Stimulated activated CD8-positive, alpha-beta memory T cell treated with anti-CD3 and anti-CD28 coated beads, Interleukin-4, amount 100 ng/mL, for 1 hour (primary cell): ENCODE results near the gene ADAMTS15.

ENCODE experiments used
- DNase-seq, 2 donors: peaks; one replicate each; pipeline ENCODE4 v3.0.0-alpha.2; 2020; ENCODE audit warnings: low read depth in 2 of 2, low spot score in 1 of 2

ADAMTS15 gene

DNA sequence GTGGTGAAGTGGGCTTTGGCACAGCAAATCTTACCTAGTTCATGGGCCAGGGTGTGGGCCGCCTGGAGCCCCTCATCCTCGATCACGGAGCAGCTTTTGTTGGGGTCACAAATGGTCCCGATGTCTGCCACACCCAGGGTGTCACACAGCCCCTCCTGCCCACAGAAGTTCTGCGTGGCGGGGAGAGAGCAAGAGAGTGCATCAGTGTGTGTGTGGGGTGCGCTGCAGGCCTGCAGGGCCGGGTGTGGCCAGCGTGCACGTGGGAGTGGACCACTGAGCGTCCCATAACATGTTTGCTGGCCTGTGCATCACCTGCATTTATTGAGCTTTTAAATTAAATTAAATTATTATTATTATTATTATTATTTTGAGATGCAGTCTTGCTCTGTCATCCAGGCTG is 31.5 kb upstream of the ADAMTS15 start:
- DNase-seq = no peak

DNA sequence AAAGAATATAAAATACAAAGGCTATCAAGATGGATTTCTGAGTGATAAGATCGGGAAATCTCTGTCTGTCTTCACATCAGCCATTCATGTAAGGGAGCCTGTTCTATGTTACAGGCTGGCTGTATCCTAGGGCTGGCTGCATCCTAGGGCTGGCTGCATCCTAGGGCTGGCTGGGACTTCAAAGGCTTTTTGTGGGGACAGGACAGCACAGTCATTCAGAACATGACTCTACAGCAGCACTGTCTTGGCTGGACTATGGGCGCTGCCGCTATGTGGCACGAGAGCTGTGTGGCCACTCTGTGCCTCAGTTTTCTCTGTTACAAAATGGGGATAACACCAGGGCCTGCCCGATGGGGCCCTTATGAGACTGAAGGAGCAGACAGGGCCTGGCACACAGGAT is 30.2 kb upstream of the ADAMTS15 start:
- DNase-seq = no peak

DNA sequence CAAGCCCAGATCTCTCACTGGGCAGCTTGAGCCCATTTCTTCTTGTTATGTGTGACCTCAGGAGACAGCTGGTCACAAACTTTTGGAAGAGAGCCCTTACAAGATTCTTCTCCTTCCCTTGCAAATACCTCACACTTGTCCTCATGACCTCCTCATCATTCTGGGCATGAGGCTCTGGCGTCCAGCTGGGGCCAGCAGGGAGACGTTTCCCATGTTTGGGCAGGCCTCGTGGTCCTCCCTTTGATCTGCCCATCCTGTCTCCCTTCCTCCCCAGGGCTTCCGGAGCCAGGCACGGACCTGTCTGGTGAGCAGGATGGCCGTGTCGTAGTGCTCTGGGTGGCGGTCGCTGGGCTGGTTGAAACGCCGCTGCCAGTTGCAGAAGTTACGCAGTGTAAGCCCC is 29.7 kb upstream of the ADAMTS15 start:
- DNase-seq = no peak

DNA sequence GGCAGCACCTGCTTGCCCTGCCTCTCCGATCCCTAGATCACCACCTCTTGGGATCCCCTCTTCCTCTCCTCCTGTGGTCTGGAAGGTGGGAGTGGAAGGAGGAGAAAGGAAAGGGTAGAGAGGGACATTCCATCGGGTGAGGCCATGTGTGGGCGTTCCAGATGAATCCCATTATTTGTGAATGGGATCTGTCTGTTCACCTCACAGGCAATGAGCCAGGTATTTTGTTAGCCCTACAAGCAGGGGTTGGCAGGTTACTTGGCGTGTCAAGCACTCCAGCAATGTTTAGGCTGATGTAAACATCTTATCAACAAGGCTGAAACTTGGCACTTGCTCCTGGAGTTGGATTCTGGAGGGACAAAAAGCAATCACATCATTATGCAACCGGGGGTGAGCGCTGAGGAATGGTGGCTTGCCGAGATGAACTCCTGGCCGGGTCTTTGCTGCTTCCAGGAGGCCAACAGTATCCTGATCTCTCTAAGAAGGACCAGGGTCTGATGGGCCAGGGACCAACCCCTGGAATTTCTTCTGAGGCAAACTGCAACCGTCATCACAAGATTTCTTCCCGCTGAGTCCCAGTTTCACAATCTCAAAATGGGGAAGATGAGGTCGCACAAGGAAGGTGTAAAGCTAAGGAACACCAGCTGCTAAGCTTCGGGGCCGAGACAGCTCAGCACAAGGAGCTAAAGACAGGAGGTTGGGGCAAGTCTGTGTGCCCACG is 27.8 kb upstream of the ADAMTS15 start:
- no peak for DNase-seq

DNA sequence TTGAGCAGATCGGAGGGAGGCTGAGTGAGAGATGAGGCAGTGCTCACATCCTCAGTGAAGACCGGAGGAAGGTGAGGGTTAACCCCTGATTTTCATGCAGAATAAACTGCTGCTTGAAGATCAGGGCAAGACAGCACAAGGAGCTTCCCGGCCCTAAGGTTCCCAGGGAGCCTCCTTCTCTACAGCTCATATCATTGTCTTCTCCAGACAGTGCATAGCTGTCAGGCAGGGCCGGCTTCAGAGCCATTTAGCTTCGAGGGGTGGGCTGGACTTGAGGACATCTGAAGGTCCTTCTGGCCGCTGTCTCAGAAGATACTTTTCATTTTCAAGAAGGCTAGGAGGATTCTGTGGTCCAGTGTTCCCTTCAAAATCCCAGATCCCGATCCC is 27.3 kb upstream of the ADAMTS15 start:
- DNase-seq = no peak

DNA sequence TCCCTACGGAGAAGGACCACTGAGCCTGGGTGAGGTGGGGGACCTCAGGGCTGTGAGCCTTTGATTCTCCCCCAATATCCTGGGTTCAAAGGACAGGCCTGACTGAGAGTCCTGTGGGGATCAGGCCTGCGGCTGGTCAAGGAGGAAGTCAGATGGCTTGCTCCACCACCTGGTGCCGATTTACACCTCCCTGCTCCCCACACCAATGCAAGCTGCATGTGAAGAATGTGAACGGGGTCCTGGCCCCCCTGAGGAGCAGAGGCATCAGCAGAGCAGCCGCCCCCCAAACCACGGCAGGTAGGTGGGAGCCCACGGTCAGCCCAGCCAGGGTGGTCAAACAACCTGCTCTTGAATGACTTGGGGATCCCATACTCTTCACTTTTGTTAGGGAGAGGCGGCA is 26.7 kb upstream of the ADAMTS15 start:
- no peak for DNase-seq

DNA sequence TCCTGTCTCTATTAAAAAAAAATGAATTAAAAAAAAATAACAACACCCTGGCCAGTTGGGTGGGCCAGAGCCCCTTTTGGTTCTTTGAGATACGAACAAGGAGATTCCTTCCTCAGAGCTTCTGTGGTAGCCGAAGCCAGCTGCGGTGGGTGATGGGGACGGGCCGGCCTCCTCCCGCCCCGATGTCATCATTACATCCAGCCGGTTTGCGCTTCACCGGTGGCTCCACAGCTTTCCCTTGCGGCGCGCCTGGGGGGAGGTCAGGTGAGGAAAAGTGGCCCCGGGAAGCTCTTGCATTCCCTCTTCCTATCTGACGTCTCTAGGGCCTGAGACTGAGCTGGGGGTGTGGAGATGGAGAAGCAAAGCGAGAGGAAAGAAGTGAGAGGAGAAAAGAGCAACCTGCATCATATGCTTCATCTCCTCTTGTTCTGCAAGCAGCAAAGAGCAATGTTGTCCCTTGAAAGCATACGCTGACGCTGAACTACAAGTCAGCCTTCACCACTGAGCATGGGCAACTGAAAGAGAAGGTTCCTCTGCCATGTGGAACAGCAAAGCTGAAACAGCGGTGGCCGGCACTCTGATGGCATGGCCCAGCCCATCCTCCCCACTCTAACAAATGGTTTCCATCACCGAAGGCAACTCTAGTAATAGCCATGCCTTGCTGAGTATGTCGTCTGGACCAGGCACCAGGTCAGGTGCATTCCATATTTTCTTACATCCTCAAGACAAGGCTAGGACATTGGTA is 26.0 kb upstream of the ADAMTS15 start:
- no peak for DNase-seq

DNA sequence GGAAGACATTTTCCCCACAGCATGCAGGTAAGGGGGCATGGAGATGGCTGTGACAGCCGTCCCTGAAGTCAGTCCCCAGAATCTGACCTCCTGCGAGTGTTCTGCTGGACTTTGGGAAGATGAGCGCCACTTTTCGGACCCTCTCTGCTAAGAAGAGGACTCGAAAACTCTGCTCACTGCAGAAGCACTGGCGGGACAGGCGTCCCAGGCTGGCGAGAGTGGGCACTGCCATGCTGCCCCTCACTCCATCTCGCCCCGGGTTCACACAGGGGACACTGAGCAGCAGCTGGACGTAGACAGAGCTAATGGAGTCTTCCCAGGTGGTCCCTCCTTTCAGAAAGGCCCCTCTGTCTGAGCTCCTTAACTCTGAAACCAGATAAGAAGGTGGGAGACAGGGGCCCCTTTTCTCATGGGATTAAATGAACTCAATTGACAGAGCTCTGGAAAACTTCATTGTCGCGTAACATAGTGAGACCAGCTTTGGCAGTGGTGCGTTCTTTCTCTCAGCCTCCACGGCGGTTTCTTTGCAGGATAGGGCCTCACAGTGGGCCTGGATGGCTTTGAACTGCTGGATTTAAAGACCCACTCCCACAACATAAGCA is 24.8 kb upstream of the ADAMTS15 start:
- no peak for DNase-seq

DNA sequence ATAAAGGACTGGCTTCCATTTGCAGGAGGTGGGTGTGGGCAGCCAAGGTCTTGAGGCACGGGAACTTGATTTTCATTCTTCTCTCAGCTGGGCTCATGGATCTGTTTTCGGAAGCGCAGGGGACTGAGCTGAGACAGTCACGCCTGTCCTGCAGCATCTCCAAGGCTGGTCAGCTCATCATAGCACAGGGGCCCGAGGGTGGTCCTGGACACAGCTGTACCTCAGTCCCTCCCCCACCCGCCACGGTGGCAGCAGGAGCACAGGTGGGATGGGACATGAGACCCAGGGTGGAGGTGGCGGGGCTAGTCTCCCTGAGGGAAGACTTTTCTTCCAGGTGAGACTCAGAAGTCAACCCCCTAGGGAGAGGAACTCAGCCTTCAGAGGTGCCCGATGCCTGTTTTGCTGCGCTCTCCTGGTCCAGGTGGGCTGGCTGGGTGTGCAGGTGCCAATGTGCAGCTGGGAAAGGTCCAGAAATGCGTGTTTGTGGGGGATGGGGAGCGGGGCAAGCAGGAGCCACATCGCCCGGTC is 23.8 kb upstream of the ADAMTS15 start:
- DNase-seq = no peak

DNA sequence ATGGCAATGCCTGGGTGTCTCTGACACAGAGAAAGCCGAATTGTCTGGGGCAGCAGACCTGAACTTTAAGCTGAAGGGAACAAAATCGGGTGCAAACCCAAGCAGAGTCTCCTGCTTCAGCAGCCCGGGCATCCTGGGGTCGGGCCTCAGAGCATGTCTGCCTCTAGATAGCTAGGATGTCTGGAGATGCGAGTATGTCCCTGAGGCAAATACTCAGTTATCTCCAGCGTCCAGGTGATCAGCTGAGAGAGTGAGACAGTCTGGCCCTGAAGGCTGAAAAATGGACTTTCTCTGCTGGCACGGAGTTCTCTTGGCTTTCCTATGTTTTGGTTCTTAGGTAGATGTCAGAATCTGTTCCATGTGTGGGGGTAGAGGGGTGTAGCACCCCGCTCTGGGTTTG is 23.3 kb upstream of the ADAMTS15 start:
- DNase-seq = no peak

DNA sequence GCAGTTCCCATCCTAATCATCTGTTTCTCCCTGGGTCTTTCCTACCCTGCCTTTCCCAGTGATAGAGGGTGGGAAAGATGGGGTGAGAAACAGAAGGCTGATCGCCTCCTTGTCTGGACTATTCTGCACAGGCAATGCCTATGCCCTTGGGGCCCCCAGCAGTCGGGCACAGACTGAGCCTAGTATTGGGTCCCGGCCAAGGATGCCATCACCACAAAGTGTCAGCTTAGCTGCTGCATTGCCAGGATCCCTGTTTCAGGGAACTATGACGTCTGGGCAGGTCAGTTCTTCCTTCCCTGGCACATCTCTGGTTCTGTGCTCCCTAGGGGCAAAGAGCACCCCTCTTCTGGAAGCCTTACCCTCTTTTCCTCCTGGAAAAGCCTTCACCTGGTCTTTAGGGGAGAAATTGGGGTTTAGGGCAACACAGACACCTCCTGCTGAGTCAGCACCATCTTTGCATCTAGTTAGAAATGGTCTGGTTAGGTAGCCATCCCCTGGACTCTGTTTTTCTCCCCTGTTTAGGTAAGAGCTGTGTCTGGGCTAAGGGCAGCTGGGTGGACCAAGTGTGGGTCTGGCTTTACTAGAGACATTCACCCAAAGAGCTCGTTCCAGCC is 22.1 kb upstream of the ADAMTS15 start:
- DNase-seq = no peak

DNA sequence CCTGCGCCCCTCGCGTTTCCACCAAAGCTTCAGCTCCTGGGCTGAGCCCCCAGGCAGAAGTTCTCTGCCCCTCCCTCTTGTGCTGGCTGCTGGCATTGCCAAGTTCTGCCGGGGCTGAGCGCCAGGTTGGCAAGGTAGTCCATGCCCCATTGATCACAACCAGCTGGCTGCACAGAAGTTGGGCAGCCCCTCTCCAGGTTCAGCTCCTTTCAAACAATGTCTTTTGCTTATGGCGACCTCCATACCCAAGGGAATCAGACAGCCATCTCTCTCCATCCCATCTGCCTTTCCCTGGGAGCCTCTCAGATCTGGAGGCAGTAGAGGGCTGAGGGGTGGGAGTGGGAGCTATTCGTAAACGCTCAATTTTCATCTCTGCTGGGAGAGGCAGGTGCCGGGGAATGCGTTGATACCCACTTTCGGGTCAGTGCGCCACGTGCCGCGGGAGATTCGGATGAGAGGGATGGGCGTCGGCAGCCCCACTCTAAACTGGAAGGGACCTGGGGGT is 21.6 kb upstream of the ADAMTS15 start:
- DNase-seq = no peak

DNA sequence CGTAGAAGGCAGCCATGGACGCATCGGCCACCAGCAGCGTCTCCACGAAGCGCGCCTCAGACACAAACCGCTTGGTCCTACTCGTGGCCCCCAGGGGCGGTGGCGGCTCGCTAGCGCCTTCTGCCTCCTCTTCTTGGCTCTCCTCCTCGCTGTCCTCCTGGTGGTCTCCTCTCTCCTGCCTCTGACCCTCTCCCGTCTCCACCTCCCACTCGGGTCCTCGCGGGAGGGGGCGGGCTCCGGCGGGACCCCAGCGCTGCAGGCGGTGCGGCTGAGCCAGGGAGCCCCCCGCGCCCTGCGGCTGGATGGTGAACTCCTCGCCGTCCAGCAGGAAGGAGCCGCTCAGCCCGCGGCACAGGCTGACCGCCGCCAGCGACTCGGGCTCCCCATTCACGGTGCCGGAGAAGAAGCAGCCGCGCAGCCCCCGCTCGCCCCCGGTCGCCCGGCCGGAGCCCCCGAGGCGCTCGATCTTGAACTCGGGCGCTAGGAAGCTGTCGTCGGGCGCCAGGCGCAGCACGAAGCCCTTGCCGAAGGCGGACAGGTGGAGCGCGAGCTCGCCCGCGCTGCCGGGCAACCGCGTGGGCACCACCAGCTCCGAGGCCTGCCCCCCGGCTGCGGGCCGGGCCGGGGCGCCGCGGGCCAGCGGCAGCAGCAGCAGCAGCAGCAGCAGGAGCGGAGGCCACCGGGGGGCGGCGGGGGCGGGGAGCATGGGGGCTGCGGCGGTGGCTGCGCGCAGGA is 20.7 kb upstream of the ADAMTS15 start:
- DNase-seq = no peak

DNA sequence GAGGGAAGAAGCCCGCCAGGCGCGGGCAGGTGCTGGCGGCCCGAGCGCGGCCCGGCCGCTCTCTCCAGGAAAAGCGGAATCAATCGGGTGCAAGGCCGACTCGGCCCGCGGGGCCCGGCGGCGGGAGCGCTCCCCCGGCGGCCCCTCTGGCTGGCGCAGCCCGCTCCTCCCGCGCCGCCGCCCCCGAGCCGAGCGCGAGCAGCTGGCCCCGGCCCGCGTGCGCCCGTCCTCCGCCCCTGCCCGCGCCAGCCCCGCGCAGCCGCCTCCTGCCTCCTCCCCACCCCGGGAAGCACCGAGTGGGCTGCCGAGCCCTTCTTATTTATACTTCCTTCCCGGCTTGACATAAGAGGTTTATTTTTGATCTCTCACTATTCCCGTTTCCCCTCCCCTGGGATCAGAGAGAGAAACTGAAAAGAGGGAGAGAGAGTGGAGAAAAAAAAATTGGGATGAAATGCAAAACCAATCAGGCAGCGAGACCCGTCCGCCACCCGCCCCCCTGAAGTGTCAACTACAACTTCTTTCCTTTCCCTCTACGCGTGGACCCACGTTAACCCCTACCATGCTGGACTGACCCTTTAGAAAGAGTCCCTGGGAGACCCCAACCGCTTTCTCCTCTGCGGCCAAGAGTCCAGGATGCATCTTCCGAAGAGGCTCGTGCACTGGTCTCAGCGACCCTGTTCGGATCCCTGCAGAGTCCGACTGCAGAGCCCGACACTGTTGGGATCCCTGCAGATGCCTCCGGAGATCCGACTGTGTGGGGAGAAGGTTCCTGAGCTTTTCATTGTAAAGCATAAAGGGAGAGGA is 19.9 kb upstream of the ADAMTS15 start, which contains the start of gene ADAMTS8:
Gene ADAMTS8 (minus strand): TSS at position 294 of the 804 bp plus-strand sequence. CDS start 323 bp downstream, outside the sequence.
- DNase-seq = no peak

DNA sequence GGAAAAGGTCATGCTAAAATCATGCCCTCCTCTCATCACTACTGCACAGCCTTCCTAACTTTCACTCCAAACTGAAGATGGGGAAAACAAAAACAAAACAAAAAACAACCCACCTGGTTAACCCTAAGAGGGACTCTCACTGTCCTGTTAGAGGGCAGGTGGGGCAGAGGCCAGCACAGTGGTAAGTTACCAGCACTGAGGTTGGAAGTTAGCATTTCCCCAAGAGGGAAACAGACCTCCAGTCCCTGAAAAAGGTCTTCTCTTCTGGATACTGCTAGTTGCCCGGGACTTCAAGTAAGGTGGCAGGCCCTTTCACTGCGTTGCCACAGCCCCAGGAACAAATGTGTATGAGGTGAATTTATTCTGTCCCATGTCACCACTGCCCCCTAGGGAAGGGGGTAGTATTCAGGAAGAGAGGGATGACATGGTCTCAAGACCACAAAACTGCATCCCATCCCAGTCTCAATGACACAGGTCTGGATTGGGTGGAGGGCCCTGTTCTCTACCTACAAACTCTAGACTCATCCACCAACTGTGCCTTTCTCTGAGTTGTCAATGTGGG is 19.2 kb upstream of the ADAMTS15 start:
- no peak for DNase-seq

DNA sequence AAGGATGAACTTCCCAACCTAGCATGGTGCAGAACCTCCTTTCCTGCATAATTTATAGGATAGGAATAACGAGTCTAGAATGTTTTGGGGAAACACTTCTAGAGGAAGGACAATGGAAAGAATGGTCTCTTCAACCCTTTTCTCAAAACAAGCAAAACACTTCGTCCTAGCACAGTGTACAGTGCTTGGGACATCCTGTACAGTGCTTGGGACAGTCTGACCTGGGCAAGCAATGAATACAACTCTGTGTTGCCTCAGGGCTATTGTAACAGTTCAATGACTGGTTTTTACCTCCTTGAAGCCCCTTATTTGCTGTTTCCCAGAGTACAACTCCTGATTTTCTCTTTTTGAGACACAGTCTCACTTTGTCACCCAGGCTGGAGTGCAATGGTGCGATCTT is 18.5 kb upstream of the ADAMTS15 start:
- no peak for DNase-seq

DNA sequence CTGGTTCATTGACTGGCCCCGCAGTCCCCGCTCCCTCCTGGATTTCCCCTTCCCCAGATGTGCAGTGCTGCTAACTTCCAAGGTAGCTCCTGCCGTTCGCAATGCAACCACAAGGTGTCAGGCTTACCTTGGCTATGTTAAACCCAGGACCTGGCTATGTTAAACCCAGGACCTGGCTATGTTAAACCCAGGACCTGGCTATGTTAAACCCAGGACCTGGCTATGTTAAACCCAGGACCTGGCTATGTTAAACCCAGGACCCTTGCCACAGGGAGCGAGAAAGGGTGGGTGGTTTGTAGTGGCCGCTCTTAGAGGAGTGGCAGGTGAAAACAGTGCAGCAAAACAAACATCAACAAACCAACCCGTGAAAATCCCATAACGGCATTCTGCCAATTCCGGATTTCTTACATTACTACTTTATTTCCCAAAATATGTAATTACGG is 17.1 kb upstream of the ADAMTS15 start:
- DNase-seq = peak; percentile 19 to 45

DNA sequence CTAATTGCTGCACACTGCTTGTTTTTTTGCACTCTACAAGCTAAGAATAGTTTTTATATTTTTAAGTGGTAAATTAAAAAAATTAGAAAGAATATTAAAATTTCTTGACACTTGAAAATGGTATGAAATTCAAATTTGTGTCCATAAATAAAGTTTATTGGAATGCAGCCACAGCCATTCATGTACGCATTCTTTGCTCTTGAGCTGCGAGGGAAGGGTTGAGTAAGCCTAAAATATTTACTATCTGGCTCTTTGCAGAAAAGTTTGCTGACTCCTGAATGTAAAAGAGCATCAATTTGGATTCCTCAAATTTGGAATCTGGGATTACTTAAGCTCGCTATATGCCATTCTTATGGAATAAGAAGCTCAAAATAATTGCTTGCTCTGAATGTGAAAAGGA is 16.6 kb upstream of the ADAMTS15 start:
- DNase-seq = no peak

DNA sequence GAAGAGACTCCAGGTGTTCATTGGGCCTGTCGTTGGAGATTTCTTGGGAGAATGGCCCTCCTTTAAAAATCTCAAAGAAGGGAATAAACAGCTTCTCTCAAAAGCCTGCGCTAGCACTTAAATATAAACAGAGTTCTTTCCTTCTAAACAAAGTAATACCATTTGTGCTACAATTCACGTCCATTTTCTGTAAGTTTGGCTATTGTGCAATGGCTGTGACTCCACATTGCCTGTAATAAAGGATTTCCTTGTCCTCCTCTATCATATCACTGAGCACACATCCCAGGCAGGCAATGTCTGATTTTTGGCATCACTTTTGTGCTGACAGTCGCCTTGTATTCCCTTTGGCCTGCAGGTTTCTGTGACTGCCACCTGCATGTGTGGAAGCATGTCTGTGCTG is 15.1 kb upstream of the ADAMTS15 start:
- DNase-seq = no peak
